HEK293 (cell line): Measurements from ENCODE around the gene PEX10.

Experiments used
- CTCF ChIA-PET: fragments of 350-600 bp; formaldehyde crosslinking; extraction: SDS; loops from one replicate; lab custom pipeline; 2021; ENCODE audit warnings: antibody characterized with exemption; lab: Yijun Ruan, JAX
- POLR2A ChIA-PET: fragments of 300-600 bp; formaldehyde crosslinking; extraction: SDS; loops from one replicate; lab custom pipeline; 2020; ENCODE audit warnings: antibody characterized with exemption, inconsistent platforms; lab: Yijun Ruan, JAX
- H3K27ac ChIP-seq: fragments of 200-500 bp; sonication (Bioruptor generic); 2 replicates; pipeline ENCODE4 v1.5.1; 2014; ENCODE audit warnings: low read depth, low read length, control low read depth, inconsistent platforms; ENCODE audit errors: extremely low read depth
- H3K36me3 ChIP-seq, 2 experiments: fragments of 200-500 bp in 1 of 2; sonication (Bioruptor generic) in 1 of 2; 1 replicate in 1 of 2; 2 replicates in 1 of 2; pipeline ENCODE4 v1.5.1; 2014 to 2017; ENCODE audit warnings: inconsistent platforms in 2 of 2, low read length in 2 of 2; ENCODE audit not compliant: control insufficient read depth in 2 of 2, insufficient read depth in 1 of 2
- H3K4me1 ChIP-seq: fragments of 200-500 bp; sonication (Bioruptor generic); 2 replicates; pipeline ENCODE4 v1.5.1; 2014; ENCODE audit warnings: mild to moderate bottlenecking, low read length, inconsistent platforms; ENCODE audit not compliant: control insufficient read depth, insufficient read depth
- H3K4me3 ChIP-seq: 2 replicates; pipeline ENCODE4 v1.5.1; 2011; ENCODE audit warnings: low read depth, mild to moderate bottlenecking, control low read depth, low read length, moderate library complexity
- H3K9me3 ChIP-seq: fragments of 200-500 bp; sonication (Bioruptor generic); 2 replicates; pipeline ENCODE4 v1.5.1; 2014; ENCODE audit warnings: low read depth, low read length, inconsistent platforms; ENCODE audit not compliant: control insufficient read depth, insufficient read depth
- GLIS1 ChIP-seq: fragments of 450-650 bp; formaldehyde crosslinking; IDR thresholded peaks from 2 replicates; pipeline ENCODE4 v1.5.1; 2016; ENCODE audit warnings: missing biosample characterization, missing genetic modification characterization
- GLIS2 ChIP-seq: fragments of 450-650 bp; formaldehyde crosslinking; IDR thresholded peaks from 2 replicates; pipeline ENCODE4 v1.5.1; 2016; ENCODE audit warnings: missing biosample characterization, missing genetic modification characterization
- HOXA7 ChIP-seq: sonication (generic); formaldehyde crosslinking; IDR thresholded peaks from 2 replicates; pipeline ENCODE4 v1.8.1; 2022; ENCODE audit warnings: missing genetic modification reagents, borderline replicate concordance
- IKZF3 ChIP-seq: fragments of 450-650 bp; IDR thresholded peaks from 2 replicates; pipeline ENCODE4 v1.5.0; 2018; ENCODE audit warnings: missing biosample characterization, mild to moderate bottlenecking, missing genetic modification characterization, moderate library complexity
- KLF1 ChIP-seq: fragments of 450-650 bp; formaldehyde crosslinking; IDR thresholded peaks from 2 replicates; pipeline ENCODE4 v1.5.1; 2016; ENCODE audit warnings: missing biosample characterization, missing genetic modification characterization
- PATZ1 ChIP-seq: fragments of 450-650 bp; formaldehyde crosslinking; IDR thresholded peaks from 2 replicates; pipeline ENCODE4 v1.5.1; 2016; ENCODE audit warnings: missing biosample characterization, missing genetic modification characterization
- TRIM28 ChIP-seq: IDR thresholded peaks from 2 replicates; pipeline ENCODE4 v1.6.1; 2011; ENCODE audit warnings: low read length, control low read depth, borderline replicate concordance
- WT1 ChIP-seq: fragments of 450-650 bp; formaldehyde crosslinking; IDR thresholded peaks from 2 replicates; pipeline ENCODE4 v1.5.1; 2016; ENCODE audit warnings: missing biosample characterization, missing genetic modification characterization
- ZFP3 ChIP-seq: fragments of 450-650 bp; formaldehyde crosslinking; IDR thresholded peaks from 2 replicates; pipeline ENCODE4 v1.5.1; 2016; ENCODE audit warnings: low read depth, missing biosample characterization, missing genetic modification characterization
- ZIC2 ChIP-seq: fragments of 450-650 bp; formaldehyde crosslinking; IDR thresholded peaks from 2 replicates; pipeline ENCODE4 v1.5.1; 2016; ENCODE audit warnings: missing biosample characterization, missing genetic modification characterization
- ZNF19 ChIP-seq: fragments of 450-650 bp; formaldehyde crosslinking; IDR thresholded peaks from 2 replicates; pipeline ENCODE4; 2016; ENCODE audit warnings: missing biosample characterization, missing genetic modification characterization, low read depth
- ZNF211 ChIP-seq: fragments of 450-650 bp; formaldehyde crosslinking; IDR thresholded peaks from 2 replicates; pipeline ENCODE4 v1.5.1; 2016; ENCODE audit warnings: low read depth, missing biosample characterization, missing genetic modification characterization
- ZNF280D ChIP-seq: fragments of 450-650 bp; formaldehyde crosslinking; IDR thresholded peaks from 2 replicates; pipeline ENCODE4 v1.5.1; 2016; ENCODE audit warnings: missing biosample characterization, missing genetic modification characterization
- ZNF433 ChIP-seq: fragments of 450-650 bp; formaldehyde crosslinking; IDR thresholded peaks from 2 replicates; pipeline ENCODE4 v1.5.1; 2016; ENCODE audit warnings: missing biosample characterization, missing genetic modification characterization, low read depth
- ZNF701 ChIP-seq: fragments of 450-650 bp; formaldehyde crosslinking; IDR thresholded peaks from 2 replicates; pipeline ENCODE4 v1.5.1; 2016; ENCODE audit warnings: missing biosample characterization, missing genetic modification characterization
- ZSCAN23 ChIP-seq: fragments of 450-650 bp; formaldehyde crosslinking; IDR thresholded peaks from 2 replicates; pipeline ENCODE4 v1.5.1; 2016; ENCODE audit warnings: missing biosample characterization, missing genetic modification characterization
- ZSCAN30 ChIP-seq: fragments of 450-650 bp; IDR thresholded peaks from 2 replicates; pipeline ENCODE4 v1.5.1; 2018; ENCODE audit warnings: missing biosample characterization, mild to moderate bottlenecking, missing genetic modification characterization, moderate library complexity
- TF ChIP-seq, protein P1 (sequence below): fragments of 450-650 bp; formaldehyde crosslinking; IDR thresholded peaks from 2 replicates; pipeline ENCODE4 v1.5.1; 2016; ENCODE audit warnings: missing biosample characterization, missing genetic modification characterization
- TF ChIP-seq, protein P2 (sequence below): fragments of 450-650 bp; formaldehyde crosslinking; IDR thresholded peaks from 2 replicates; pipeline ENCODE4 v1.5.1; 2016; ENCODE audit warnings: missing biosample characterization, missing genetic modification characterization
- TF ChIP-seq, protein P3 (sequence below): fragments of 450-650 bp; formaldehyde crosslinking; IDR thresholded peaks from 2 replicates; pipeline ENCODE4 v1.5.1; 2016; ENCODE audit warnings: missing biosample characterization, missing genetic modification characterization

The PEX10 gene

DNA sequence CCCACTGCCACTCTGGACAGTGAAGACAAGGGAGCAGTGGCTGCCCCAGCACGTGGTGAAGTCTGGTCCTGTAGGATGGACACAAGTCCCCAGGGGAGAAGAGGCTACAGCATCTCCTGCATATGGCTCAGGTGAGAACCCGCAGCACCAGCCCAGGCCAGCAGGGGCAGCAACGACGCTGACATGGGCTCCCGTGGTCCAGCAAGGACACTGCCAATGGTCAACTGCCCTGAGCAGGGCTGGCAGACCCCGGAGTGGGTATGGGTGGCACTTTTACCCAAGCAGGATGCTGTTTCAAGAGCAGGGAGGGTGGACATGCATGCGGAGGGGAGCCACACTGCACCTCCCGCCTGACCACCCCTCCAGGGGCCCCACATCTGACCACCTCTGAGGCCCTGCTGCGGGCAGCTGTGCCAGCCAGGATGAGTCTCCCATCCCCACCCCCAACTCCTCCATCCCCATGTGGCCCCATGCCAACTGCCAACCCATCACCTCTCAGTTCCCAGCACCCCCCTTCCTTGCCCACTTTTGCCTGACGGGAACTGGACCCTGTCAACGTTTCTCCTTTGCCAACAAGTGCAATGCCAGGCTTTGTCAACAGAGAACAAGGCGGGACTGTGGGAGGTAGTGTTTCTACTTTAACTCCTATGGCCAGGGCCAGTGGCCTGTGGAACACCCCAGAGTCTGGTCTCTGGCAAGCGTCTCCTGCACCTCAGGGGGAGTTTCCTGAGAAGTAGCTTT lies 29.6 kb downstream of the PEX10 start:
- Histone ChIP-seq H3K27ac (no peak overlapping the region), H3K4me3 (no peak overlapping the region), H3K9me3 (no peaks in the 10 kb centered on the region), H3K4me1 (no peaks in the 10 kb centered on the region), H3K36me3 (peaks cover 0 to 27% of the 10 kb centered on the region in 2 experiments; a peak in 1 of 3 replicates)
- ChIA-PET POLR2A (interaction anchor here (0.7 to 1.9 kb wide), 7 partner anchors 9 to 193 kb away, joined by 3 to 24 read pairs (median 4); partner anchors contain the start of genes FAAP20, MORN1 and RER1), CTCF (interaction anchor here (0.6 to 6.0 kb wide), 22 partner anchors 8 to 288 kb away, joined by 3 to 105 read pairs (median 4); partner anchors contain the start of genes FAAP20, MORN1 and RER1)
- TF ChIP-seq, protein P1, sequence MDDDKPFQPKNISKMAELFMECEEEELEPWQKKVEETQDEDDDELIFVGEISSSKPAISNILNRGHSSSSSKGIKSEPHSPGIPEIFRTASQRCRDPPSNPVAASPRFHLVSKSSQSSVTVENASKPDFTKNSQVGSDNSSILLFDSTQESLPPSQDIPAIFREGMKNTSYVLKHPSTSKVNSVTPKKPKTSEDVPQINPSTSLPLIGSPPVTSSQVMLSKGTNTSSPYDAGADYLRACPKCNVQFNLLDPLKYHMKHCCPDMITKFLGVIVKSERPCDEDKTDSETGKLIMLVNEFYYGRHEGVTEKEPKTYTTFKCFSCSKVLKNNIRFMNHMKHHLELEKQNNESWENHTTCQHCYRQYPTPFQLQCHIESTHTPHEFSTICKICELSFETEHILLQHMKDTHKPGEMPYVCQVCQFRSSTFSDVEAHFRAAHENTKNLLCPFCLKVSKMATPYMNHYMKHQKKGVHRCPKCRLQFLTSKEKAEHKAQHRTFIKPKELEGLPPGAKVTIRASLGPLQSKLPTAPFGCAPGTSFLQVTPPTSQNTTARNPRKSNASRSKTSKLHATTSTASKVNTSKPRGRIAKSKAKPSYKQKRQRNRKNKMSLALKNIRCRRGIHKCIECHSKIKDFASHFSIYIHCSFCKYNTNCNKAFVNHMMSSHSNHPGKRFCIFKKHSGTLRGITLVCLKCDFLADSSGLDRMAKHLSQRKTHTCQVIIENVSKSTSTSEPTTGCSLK, result no peak
- TF ChIP-seq GLIS2 (tag by site-specific recombination), result peak; percentile 30; the same call in 1 of the 2 replicates
- no peak for TF ChIP-seq ZNF701
- TF ChIP-seq, protein P2, sequence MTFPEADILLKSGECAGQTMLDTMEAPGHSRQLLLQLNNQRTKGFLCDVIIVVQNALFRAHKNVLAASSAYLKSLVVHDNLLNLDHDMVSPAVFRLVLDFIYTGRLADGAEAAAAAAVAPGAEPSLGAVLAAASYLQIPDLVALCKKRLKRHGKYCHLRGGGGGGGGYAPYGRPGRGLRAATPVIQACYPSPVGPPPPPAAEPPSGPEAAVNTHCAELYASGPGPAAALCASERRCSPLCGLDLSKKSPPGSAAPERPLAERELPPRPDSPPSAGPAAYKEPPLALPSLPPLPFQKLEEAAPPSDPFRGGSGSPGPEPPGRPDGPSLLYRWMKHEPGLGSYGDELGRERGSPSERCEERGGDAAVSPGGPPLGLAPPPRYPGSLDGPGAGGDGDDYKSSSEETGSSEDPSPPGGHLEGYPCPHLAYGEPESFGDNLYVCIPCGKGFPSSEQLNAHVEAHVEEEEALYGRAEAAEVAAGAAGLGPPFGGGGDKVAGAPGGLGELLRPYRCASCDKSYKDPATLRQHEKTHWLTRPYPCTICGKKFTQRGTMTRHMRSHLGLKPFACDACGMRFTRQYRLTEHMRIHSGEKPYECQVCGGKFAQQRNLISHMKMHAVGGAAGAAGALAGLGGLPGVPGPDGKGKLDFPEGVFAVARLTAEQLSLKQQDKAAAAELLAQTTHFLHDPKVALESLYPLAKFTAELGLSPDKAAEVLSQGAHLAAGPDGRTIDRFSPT (tag by site-specific recombination), result peak; percentile 55; the same call in 1 of the 2 replicates
- no peak for TF ChIP-seq TRIM28
- no peak for TF ChIP-seq ZSCAN30 (tag by site-specific recombination)
- no peak for TF ChIP-seq WT1
- TF ChIP-seq, protein P3, sequence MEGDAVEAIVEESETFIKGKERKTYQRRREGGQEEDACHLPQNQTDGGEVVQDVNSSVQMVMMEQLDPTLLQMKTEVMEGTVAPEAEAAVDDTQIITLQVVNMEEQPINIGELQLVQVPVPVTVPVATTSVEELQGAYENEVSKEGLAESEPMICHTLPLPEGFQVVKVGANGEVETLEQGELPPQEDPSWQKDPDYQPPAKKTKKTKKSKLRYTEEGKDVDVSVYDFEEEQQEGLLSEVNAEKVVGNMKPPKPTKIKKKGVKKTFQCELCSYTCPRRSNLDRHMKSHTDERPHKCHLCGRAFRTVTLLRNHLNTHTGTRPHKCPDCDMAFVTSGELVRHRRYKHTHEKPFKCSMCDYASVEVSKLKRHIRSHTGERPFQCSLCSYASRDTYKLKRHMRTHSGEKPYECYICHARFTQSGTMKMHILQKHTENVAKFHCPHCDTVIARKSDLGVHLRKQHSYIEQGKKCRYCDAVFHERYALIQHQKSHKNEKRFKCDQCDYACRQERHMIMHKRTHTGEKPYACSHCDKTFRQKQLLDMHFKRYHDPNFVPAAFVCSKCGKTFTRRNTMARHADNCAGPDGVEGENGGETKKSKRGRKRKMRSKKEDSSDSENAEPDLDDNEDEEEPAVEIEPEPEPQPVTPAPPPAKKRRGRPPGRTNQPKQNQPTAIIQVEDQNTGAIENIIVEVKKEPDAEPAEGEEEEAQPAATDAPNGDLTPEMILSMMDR (tag by site-specific recombination), result peak; percentile 72

DNA sequence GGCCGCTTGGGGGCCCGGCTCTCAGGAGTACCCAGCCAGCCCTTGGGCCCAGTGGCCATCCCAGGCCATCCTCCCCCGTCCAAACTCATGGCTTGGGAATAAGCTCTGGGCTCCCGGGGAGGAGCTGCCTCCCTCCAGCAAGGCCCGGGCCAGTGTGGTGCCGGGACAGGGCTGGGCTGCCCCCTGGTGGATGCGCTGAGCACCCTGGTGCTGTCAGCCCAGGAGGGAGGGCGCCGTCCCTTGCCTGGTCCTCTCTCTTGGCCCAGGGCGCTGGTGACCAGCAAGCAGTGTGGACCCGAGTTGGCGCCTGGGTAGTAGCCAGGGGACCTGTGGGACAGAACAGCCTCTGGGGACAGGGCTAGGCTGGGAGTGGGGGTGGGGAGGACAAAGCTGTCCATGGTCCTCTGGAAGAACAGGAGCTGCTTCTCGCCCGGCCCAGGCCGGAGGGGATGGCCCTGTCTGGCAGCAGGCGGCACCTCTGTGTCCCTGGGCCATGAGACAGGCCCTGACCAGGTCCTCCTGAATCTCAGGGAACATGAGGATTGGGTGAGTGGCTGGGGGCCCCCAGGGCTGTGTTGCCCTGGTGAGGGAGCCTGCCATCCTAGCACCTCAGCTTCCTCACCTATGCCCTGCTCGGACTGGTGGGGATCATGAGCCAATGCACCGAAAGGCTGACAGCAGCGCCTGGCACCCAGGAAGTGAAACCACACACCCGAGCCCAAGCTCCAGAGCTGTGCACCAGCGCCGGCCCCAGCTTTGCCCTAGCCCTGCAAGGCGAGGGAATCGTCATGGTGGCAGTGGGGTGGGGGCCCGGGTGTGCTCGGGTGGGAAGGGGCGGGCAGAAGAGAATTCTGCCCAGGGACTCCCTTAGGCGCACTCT lies 30.4 kb downstream of the PEX10 start:
- H3K9me3 ChIP-seq, result no peaks in the 10 kb centered on the region
- H3K4me3 ChIP-seq, result no peak overlapping the region
- POLR2A ChIA-PET, result interaction anchor here (0.6 to 1.9 kb wide), 9 partner anchors 10 to 826 kb away, joined by 3 to 24 read pairs (median 4); partner anchors contain the start of genes FAAP20, MORN1 and RER1
- no peak overlapping the region for H3K27ac ChIP-seq
- H3K36me3 ChIP-seq, result peaks cover 0 to 19% of the 10 kb centered on the region in 2 experiments; a peak in 1 of 3 replicates
- H3K4me1 ChIP-seq, result no peaks in the 10 kb centered on the region
- CTCF ChIA-PET, result interaction anchor here (0.6 to 6.0 kb wide), 30 partner anchors 9 to 480 kb away, joined by 3 to 105 read pairs (median 4); partner anchors contain the start of genes FAAP20, MORN1 and RER1
- no peak for TF ChIP-seq ZNF433 (tag by site-specific recombination)
- peak; percentile 59; the same call in 1 of the 2 replicates for TF ChIP-seq PATZ1 (tag by site-specific recombination)
- no peak for TF ChIP-seq ZNF280D (tag by site-specific recombination)
- TF ChIP-seq GLIS1 (tag by site-specific recombination), result peak; percentile 70
- peak; percentile 60; the same call in 1 of the 2 replicates for TF ChIP-seq IKZF3
- TF ChIP-seq ZIC2 (tag by site-specific recombination), result peak; percentile 48
- no peak for TF ChIP-seq ZNF211
- no peak for TF ChIP-seq HOXA7 (CRISPR knock-in tag)
- no peak for TF ChIP-seq ZSCAN23 (tag by site-specific recombination)
- no peak; the same call in 1 of the 2 replicates for TF ChIP-seq KLF1 (tag by site-specific recombination)
- TF ChIP-seq ZFP3 (tag by site-specific recombination), result no peak
- TF ChIP-seq GLIS2 (tag by site-specific recombination), result peak; percentile 76
- no peak for TF ChIP-seq ZNF19 (tag by site-specific recombination)
